Neuron (in vitro differentiated cells): ENCODE measurements around the gene SEL1L3.

Experiments
- H2AFZ ChIP-seq: one replicate; pipeline ENCODE4 v1.6.1; 2013; ENCODE audit warnings: low read depth, mild to moderate bottlenecking, inconsistent platforms, low read length, moderate library complexity
- H3K27me3 ChIP-seq: one replicate; pipeline ENCODE4 v1.6.1; 2013; ENCODE audit warnings: low read length; ENCODE audit not compliant: insufficient read depth
- H3K36me3 ChIP-seq: one replicate; pipeline ENCODE4 v1.6.1; 2013; ENCODE audit warnings: low read length; ENCODE audit not compliant: insufficient read depth
- H3K4me1 ChIP-seq: one replicate; pipeline ENCODE4 v1.6.1; 2013; ENCODE audit warnings: low read length; ENCODE audit not compliant: insufficient read depth
- H3K4me3 ChIP-seq: 2 replicates; pipeline ENCODE4 v1.5.1; 2013; ENCODE audit warnings: mild to moderate bottlenecking, low read length, moderate library complexity
- H3K9me3 ChIP-seq: one replicate; pipeline ENCODE4 v1.6.1; 2013; ENCODE audit warnings: low read length

The SEL1L3 gene

DNA sequence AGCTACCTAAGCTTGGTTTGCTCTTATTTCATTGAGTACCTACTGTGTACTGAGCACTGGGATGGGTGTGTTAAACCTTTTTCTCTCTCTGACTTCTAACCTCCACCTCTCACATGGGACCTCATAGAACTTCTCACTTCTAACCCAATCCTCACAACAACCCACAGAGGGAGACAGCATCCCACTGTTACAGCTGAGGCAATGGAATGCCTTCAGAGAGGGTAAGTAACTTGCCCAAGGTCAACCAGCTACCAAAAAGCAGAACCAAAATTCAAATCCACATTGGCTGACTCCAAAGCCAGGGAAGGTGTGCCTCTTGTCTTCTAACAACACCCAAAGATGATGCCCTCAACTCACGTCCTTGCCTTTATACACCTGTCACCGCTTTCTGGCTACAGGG, 5.4 kb downstream of the SEL1L3 start:
- Histone ChIP-seq H3K4me1 (peaks cover 19% of the 10 kb centered on the region), H3K4me3 (no peak overlapping the region), H3K27me3 (peaks cover 19% of the 10 kb centered on the region), H3K36me3 (no peaks in the 10 kb centered on the region), H3K9me3 (no peaks in the 10 kb centered on the region), H2AFZ (no peak overlapping the region)

DNA sequence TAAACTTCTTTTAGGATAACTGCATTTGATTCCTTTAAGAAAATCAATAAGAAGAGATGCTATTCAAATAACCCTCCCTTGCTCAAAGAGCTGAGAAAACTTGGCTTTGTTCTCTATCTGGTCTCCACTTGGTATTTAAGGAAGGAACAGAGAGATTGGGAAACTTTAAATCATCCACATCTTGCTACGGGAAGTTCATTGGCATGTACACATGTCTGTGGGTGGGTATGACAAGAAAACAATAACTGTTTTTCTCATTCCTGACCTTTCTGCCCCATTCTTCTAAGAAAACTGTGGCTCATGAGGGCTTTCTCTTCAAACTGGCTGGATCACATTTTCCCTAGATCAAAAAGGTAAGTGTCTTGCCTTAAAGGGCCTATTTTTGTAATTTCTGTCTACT, 6.0 kb downstream of the SEL1L3 start:
- Histone ChIP-seq H3K27me3 (peaks cover 15% of the 10 kb centered on the region), H3K4me1 (peaks cover 14% of the 10 kb centered on the region), H3K4me3 (no peak overlapping the region)

DNA sequence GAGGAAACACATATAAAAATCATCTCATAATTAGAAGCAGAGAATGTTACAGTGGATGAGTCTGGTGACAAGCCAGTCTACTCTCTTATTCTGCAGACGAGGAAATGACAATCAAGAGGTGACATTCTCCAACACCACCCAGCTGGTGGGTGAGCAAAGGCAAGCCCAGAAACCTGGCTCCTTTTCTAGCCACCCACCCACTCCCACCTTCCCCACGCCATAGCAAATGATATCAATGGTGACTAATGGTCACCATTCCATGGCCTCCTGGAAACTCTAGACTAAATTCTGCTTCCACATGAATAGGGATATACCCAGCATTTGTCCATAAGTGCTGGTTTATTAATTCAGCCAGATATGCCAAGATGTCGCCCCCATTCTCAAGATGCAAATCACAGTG, 10.7 kb downstream of the SEL1L3 start:
- H3K4me3 ChIP-seq = no peak overlapping the region
- no peak overlapping the region for H2AFZ ChIP-seq
- H3K4me1 ChIP-seq = no peaks in the 10 kb centered on the region
- H3K9me3 ChIP-seq = peaks cover 2% of the 10 kb centered on the region
- no peaks in the 10 kb centered on the region for H3K27me3 ChIP-seq
- no peaks in the 10 kb centered on the region for H3K36me3 ChIP-seq

More for the DNA sequence above, 6.0 kb downstream of the SEL1L3 start:
- Histone ChIP-seq H3K9me3 (no peaks in the 10 kb centered on the region), H3K36me3 (no peaks in the 10 kb centered on the region), H2AFZ (no peak overlapping the region)

DNA sequence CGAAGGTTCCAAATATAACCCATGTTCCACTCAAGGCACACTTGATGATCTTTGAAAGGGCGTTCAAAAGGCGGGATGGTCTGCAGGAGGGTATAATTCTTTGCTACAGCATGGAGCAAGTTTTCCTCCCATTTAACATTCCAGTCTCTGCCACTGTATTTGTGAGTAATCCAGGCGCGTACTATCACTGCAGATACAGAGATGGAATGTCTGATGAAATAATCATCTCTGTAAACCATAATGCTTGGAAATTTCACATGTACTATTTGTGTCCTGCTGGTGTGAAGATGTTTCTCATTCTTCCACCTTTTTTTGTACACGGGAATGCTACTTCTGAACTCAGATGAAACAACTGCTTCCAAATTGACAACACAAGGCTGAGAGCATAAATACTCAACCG, 15.5 kb downstream of the SEL1L3 start:
- Histone ChIP-seq H3K4me1 (no peaks in the 10 kb centered on the region), H3K9me3 (peaks cover 2% of the 10 kb centered on the region), H3K4me3 (no peak overlapping the region), H2AFZ (no peak overlapping the region), H3K27me3 (no peaks in the 10 kb centered on the region), H3K36me3 (no peaks in the 10 kb centered on the region)

DNA sequence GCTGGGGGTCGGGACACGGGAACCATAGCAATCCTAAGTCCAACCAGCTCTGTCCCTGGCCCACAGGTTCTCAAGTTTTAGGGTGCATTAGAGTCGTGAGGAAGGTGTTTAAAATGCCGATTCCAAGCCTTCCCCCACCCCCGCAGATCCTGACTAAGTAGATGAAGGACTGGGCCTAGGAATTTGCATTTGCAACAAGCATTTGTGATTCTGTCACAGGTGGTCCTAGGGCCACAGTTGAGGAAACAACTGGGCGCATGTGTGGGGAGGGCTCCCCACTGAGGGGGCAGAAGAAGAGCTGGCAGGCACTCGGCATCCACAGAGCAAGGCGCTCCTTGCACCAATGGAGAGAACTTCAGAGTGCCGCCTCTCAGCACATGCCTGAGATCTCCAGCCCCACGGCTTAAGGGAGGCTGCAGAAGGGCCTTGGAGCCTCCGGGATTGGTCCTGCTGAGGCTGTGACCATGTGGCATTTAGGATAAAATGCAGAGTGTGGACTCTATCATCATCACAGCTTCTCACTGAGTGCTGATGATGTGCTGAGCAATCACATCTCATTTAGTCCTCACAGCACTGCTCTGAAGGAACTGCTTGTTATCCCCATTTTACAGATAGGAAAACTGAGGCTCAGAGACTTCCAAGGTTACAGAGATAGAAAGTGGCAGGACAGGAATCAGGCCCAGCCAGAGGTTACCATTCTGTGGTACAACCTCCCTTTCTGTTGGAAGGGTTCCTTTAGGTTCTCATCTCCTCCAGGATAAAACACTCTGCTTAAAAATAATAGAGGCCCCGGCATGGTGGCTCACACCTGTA, 16.7 kb downstream of the SEL1L3 start:
- no peaks in the 10 kb centered on the region for H3K27me3 ChIP-seq
- H3K4me3 ChIP-seq = no peak overlapping the region
- no peaks in the 10 kb centered on the region for H3K36me3 ChIP-seq
- H3K4me1 ChIP-seq = no peaks in the 10 kb centered on the region
- no peak overlapping the region for H2AFZ ChIP-seq
- H3K9me3 ChIP-seq = peaks cover 2% of the 10 kb centered on the region

DNA sequence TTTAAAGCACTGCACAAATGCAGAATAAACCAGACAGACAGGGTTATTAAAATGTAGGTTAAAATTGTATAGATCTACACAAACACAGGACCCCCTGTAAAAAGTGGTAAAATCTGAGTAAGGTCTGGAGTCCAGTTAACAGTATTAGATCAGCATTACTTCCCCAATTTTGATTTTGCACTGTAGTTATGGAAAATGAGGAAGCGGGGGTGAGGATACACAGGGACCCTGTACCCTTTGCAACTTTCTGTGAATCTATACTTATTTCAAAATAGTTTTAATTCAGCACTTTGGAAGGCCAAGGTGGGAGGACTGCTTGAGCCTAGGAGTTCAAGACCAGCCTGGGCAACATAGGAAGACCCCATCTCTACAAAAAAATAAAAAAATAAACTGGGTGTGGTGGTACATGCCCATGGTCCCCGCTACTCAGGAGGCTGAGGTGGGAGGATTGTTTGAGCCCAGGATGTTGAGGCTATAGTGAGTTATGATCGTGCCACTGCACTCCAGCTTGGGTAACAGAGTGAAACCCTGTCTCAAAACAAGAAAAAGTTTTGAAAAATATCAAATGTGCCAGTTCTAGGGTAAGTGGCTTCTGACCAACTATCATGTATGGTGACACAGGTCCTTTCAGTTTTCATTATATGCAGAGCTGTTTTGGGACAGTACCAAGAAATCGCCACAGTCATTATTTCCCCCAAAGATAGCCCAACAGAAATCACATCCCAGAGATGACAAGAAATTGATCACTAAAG, 17.7 kb downstream of the SEL1L3 start:
- H3K4me3 ChIP-seq = no peak overlapping the region
- no peaks in the 10 kb centered on the region for H3K36me3 ChIP-seq
- no peaks in the 10 kb centered on the region for H3K27me3 ChIP-seq
- H3K4me1 ChIP-seq = no peaks in the 10 kb centered on the region
- H3K9me3 ChIP-seq = peaks cover 2% of the 10 kb centered on the region
- no peak overlapping the region for H2AFZ ChIP-seq

DNA sequence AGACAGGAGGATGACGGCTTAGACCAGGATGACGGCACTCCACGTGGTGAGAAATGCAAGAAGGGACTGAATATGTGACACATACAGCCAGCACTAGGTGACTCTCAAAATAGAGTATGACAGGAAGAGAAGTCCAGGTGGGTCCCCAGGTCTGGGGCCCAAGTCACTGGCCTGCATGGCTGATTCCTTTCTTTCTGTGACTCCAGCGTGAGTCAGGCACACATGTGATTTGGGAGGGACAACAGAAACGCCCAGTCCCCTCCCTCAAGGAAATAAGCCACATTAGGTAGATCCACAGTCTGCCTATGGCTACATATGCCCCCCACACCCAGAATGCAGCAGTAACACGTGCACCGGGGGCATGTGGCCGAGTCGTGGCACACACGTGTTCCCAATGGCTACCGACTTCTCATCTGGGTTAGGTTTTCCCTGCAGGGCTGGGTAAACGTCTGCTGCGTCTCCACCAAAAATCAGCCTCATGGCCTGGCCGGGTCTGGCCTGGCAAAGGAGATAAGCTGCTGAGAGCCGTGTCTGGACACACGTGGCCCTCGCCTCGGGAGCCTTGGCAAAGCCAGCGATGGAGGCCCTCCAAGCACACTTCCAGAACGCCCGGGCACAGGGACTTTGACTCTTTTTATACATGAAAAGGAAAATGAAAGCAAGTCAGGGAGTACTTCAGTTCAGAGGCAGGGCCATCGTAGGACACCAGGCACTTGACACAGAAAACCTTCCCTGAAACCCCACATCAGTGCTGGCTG, 19.3 kb downstream of the SEL1L3 start:
- no peak overlapping the region for H2AFZ ChIP-seq
- H3K9me3 ChIP-seq = peaks cover 2% of the 10 kb centered on the region
- H3K27me3 ChIP-seq = no peaks in the 10 kb centered on the region
- no peaks in the 10 kb centered on the region for H3K36me3 ChIP-seq
- no peak overlapping the region for H3K4me3 ChIP-seq
- H3K4me1 ChIP-seq = no peaks in the 10 kb centered on the region

DNA sequence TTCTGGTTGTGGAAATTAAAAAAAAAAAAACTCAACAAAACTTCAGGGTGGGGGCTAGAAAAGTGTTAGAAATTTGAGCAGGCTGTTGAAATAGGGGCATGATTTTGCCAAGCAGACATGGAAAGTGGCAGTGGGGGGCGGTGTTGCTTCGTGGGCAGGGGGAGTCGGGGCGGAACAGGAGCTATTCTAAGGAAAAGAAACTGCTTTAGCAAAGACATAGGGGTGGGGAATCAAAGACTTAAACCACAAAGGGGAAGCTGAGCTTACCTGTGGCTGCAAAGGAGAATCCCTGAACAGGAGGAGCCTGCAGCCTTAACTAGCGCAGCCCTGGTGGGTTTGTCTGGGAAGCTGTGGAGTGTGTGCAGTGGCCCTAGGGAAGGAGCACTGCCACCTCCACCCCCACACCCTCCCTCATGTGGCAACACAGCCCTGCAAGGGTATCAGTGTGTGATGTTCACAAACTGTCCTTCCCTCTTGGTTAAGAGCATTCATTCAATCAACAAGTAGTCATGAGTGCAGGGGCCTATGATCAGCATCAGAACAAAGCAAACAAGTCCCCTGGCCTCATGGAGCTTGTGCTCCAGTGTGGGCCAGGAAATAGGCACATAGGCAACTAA, 20.5 kb downstream of the SEL1L3 start:
- no peaks in the 10 kb centered on the region for H3K27me3 ChIP-seq
- H3K4me1 ChIP-seq = no peaks in the 10 kb centered on the region
- H2AFZ ChIP-seq = no peak overlapping the region
- no peak overlapping the region for H3K4me3 ChIP-seq
- peaks cover 2% of the 10 kb centered on the region for H3K9me3 ChIP-seq
- H3K36me3 ChIP-seq = no peaks in the 10 kb centered on the region

DNA sequence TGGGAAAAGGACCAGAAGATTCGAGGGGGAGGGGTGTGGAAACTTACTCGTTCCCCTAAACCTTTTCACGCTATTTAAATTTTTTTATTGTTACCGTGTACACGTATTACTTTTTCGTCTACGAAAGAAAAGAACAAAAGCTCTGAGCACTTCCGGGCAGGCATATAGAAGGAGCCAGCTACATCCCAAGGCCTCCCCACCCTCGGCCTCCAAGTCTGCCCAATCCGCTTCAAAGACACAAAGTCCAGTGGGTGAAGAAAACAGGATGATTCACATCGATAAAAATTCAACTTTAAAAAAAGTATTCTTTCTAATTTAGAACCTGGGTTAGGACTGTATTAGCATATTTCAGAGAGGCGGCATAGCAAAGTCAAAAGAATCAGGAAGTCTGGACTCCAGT, 23.1 kb downstream of the SEL1L3 start:
- Histone ChIP-seq H3K4me3 (no peak overlapping the region), H3K27me3 (no peaks in the 10 kb centered on the region), H2AFZ (no peak overlapping the region), H3K36me3 (no peaks in the 10 kb centered on the region), H3K9me3 (no peaks in the 10 kb centered on the region), H3K4me1 (no peaks in the 10 kb centered on the region)

DNA sequence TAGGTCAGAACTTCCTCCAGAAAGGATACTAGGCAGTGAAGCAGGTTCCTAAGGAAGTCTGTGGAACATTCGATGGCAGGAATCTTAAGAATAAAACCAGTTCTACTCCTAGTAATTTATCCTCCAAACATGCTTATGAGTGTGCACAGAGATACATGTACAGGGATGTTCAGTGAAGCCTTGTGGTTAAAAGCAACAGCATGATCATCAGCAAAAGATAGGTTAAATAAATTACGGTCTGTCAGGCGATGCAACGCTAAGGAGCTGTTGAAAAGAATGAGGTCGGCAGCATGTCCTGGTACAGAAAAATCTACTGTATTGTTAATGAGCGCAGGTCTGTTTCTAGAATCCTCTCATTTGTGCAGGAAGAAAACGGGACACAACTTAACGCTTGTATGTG, 23.6 kb downstream of the SEL1L3 start:
- Histone ChIP-seq H3K27me3 (no peaks in the 10 kb centered on the region), H2AFZ (no peak overlapping the region), H3K9me3 (no peaks in the 10 kb centered on the region), H3K36me3 (no peaks in the 10 kb centered on the region), H3K4me3 (no peak overlapping the region), H3K4me1 (no peaks in the 10 kb centered on the region)

DNA sequence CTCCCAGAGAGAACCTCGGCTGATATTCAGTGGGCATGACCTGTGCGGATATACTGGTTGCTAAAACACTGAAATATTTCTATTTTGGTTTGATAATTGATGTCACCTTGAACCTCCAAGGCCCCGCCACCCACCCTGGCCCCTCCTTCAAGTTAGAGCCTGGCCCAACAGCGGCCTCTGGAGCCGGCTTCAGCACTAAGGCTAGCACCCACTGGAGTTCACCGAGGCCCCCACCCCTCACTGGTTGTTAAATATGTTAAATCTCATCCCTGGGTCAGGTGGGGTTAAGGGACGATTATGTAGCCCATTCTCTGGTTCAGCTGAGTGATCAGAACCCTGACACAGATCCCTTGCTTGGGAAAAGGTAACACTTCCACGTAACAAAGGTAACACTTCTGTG, 24.3 kb downstream of the SEL1L3 start:
- H3K27me3 ChIP-seq = no peaks in the 10 kb centered on the region
- no peaks in the 10 kb centered on the region for H3K9me3 ChIP-seq
- no peak overlapping the region for H3K4me3 ChIP-seq
- H3K36me3 ChIP-seq = no peaks in the 10 kb centered on the region
- H3K4me1 ChIP-seq = no peaks in the 10 kb centered on the region
- no peak overlapping the region for H2AFZ ChIP-seq

DNA sequence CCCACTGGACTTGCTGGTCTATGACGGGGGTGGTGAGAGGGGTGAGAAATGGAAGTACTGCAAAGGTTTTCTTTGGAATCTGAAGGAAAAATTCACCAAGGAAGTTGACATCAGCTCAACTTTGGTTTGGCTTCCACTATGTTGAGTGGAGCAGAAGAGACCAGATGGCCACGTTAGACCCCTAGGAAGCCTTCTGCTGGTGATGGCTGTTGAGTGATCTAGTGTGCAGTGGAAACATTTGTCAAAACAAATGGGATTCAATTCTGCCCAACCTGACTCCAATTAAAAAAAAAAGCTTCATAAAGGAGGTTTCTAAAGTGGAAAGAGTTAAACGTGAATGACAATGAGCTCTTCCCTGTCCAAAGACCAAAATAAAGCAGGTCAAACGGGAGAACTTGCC, 25.7 kb downstream of the SEL1L3 start:
- Histone ChIP-seq H3K9me3 (no peaks in the 10 kb centered on the region), H3K4me1 (no peaks in the 10 kb centered on the region), H2AFZ (no peak overlapping the region), H3K4me3 (no peak overlapping the region), H3K36me3 (no peaks in the 10 kb centered on the region), H3K27me3 (no peaks in the 10 kb centered on the region)

DNA sequence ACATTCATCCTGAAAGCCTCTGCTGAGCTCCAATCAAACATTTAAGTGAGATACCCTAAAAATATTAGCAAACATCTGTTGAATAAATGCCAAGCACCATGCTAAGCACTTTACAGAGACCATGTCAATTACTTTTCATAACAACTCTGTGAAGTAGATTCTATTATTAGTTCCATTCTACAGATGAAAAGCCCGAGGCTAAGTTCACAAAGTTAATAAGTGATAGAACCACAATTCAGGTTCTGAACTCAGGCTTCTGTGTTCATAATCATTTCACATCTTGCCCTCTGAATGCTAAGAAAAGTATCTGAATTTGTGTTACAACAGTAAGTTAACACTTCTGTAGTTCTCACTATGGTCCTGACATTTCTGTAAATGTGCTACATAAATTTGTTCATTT, 27.4 kb downstream of the SEL1L3 start:
- H3K4me3 ChIP-seq = no peak overlapping the region
- H3K4me1 ChIP-seq = no peaks in the 10 kb centered on the region
- H2AFZ ChIP-seq = no peak overlapping the region
- no peaks in the 10 kb centered on the region for H3K36me3 ChIP-seq
- H3K27me3 ChIP-seq = no peaks in the 10 kb centered on the region
- H3K9me3 ChIP-seq = no peaks in the 10 kb centered on the region
